IPS-11a (cell line): Measurements from ENCODE around the gene LHX8.

Source experiments
- H3K4me3 ChIP-seq: one replicate; pipeline ENCODE4 v1.5.1; 2013; ENCODE audit warnings: low read depth, low read length, control low read depth

LHX8 gene

DNA sequence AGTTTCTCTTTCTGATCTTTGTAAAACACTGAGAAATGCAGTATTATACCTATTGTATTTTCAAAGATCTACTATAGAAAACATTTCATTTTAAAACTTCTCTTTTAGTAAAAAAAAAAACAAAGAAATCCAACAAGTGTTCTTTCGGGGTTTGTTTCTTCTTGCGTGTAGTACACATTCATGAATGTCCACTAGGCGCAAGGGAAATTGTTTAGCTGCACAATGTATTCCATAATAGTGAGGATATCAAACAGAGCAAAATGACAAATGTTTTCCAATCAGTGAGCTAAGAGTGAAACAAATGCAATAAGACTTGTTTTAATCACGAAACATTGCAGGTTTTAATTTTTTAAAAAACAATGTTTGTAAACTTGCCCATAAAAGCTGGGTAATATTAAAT lies 68.6 kb downstream of the LHX8 start:
- H3K4me3 ChIP-seq = no peak overlapping the region

DNA sequence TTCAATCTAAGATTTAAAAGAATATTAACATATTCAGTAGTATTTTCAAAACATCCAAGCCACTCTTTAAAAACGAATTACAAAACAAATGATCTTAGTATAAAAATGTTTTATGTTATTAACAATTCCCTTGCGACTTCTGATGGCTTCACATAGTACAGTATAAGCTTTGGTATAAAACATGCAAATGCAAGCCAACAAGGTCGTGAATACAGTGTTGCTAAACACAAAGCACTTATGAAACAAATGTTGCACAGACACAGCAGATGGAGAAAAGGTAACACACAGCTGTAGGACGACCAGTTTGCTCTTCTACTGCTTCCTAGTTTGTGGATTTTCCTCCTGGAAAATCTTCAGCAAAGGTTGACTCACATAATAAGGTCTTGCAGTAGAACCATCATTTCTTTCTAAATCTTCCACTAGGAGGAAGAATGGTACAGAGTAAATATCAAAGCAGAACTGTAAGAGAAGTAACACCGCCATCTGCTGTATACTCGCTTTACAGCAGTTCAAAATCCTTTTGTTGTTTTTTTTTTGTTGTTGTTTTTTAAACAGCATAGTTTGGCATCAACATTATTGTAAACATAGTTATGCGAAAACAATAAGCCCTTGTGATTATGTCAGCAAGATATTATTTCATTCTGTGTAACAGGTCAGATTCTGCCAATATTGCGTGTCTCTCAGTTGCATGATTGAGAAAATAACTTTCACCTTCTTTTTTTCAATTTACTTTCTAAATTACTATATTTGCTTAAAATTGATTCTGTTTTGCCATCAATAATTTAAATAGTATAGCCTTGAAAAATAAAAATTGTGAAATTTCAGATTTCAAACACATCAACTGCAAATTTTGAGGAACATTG lies 69.5 kb downstream of the LHX8 start:
- no peak overlapping the region for H3K4me3 ChIP-seq

DNA sequence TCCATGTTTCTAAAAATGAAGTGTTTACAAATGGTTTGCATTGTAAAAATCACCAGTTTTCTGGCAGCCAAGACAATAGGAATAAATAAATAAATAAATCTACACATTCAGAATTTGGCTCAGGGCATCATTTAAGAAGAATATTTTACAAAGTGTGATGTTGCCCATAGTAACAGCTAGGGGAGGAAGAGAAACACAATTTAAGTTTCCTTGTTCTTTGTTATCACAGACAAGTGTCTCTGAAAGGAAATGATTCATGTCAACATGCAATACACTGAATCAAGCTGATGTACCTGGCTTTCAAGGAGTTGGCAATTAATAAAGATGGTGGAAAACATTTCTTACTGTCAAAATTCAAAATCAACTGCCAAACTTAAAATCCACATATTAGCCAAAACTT lies 74.7 kb downstream of the LHX8 start:
- H3K4me3 ChIP-seq = no peak overlapping the region
